ENCODE data around the gene TMEM168. TPM values are rescaled to one million over a fixed set of nuclear protein-coding genes. Genes with fewer than 3 reads are reported as not detected.

The TMEM168 gene
- total RNA-seq, 1 experiment from 2014 or later: 13.9 TPM

DNA sequence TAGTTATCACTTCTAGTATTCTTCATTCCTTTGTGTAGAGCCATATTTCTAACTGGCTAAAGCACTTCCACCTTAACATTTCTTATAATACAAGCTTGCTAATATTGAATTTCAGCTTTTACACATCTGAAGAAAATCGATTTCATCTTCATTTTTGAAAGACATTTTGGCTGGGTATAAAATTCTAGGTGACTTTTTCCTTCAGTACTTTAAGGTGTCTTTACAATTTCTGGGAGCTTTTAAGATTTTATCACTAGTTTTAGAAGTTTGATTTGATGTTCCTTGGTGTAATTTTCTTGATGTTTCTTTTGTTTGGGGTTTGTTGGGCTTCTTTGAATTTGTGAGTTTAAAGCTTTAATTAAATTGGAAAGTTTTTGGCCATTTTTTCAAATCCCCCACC, 38.5 kb upstream of the TMEM168 start:
- Histone ChIP-seq H3K4me1 (ENCODE audit: insufficient read depth, low read length) (no peaks in the 10 kb centered on the region), H3K79me2 (ENCODE audit: insufficient read depth, low read length) (no peaks in the 10 kb centered on the region), H3K79me1 (ENCODE audit: insufficient read depth, low read depth, low read length, poor library complexity, severe bottlenecking) (no peaks in the 10 kb centered on the region), H3T11ph (ENCODE audit: low read length) (no peak overlapping the region), H2BK15ac (ENCODE audit: low read depth, low read length) (no peak overlapping the region), H3K9ac (ENCODE audit: extremely low read depth, insufficient read length, low read length) (no peak overlapping the region), H4K91ac (ENCODE audit: insufficient read length, low read depth, low read length) (no peak overlapping the region), H4K5ac (ENCODE audit: insufficient read length, low read depth, low read length) (no peak overlapping the region), H3K23me2 (ENCODE audit: insufficient read length, low read depth, low read length, poor library complexity, severe bottlenecking) (no peaks in the 10 kb centered on the region), H3K14ac (ENCODE audit: insufficient read depth, low read length) (no peak overlapping the region), H3K4me2 (ENCODE audit: insufficient read depth, insufficient read length, low read length) (no peak overlapping the region), H2BK20ac (ENCODE audit: low read depth, low read length, poor library complexity, severe bottlenecking) (no peak overlapping the region), H2BK120ac (ENCODE audit: low read depth, low read length, poor library complexity, severe bottlenecking) (no peak overlapping the region), H3K56ac (ENCODE audit: insufficient read length, low read depth, low read length) (no peak overlapping the region), H4K20me1 (ENCODE audit: control insufficient read depth, insufficient read depth, insufficient read length) (no peaks in the 10 kb centered on the region), H3K27me3 (ENCODE audit: insufficient read depth, low read length) (no peaks in the 10 kb centered on the region), H2AK5ac (ENCODE audit: insufficient read length, low read length) (no peak overlapping the region), H4K8ac (replicated peaks; ENCODE audit: insufficient read length, low read depth, low read length) (no peak overlapping the region), H3K23ac (ENCODE audit: insufficient read length, low read depth, low read length) (no peak overlapping the region), H3K4ac (ENCODE audit: low read depth, low read length) (no peak overlapping the region), H3K9me3 (ENCODE audit: control insufficient read depth, low read depth, low read length) (no peaks in the 10 kb centered on the region), H2BK5ac (ENCODE audit: insufficient read length, low read length) (no peak overlapping the region), H3K18ac (ENCODE audit: insufficient read length, low read depth, low read length) (no peak overlapping the region), H3K27ac (ENCODE audit: insufficient read length, low read depth, low read length) (no peak overlapping the region), H2AFZ (ENCODE audit: low read length) (no peak overlapping the region), H2BK12ac (ENCODE audit: insufficient read length, low read depth, low read length) (no peak overlapping the region)
- Mint-ChIP-seq H3K27ac (no peak overlapping the region), H3K4me1 (no peaks in the 10 kb centered on the region), H3K27me3 (ENCODE audit: low read depth) (no peaks in the 10 kb centered on the region), H3K9me3 (peaks cover 4 to 15% of the 10 kb centered on the region in 2 experiments; a peak in 4 of 5 replicates), H3K4me3 (no peak overlapping the region), H3K36me3 (ENCODE audit: insufficient read depth in 1 of 3, low read depth in 3 of 3) (peaks cover 25 to 32% (median 31%) of the 10 kb centered on the region in 3 experiments)
- no peak for DNase-seq
- TF ChIP-seq CTCF (conservative IDR thresholded peaks at IDR 0.05): no peak
- WGBS (ENCODE audit: extremely low coverage, insufficient read length, low lambda C conversion rate): no CpG with 5 or more reads among the region's 1 CpG
